Spleen (tissue), 7 donors: ENCODE results near the gene PHLDB2.

ENCODE experiments used
- POLR2A ChIP-seq, 3 donors: fragments of 450-650 bp; IDR thresholded peaks; one replicate each; pipeline ENCODE4 v1.5.1; 2017; ENCODE audit warnings: antibody characterized with exemption in 3 of 3, mild to moderate bottlenecking in 1 of 3
- POLR2AphosphoS5 ChIP-seq, 3 donors: sonication (generic); formaldehyde crosslinking; IDR thresholded peaks; one replicate each; pipeline ENCODE4 v1.5.1; 2017; ENCODE audit warnings: antibody characterized with exemption in 3 of 3
- TF ChIP-seq, protein P1 (sequence below), 11 experiments: fragments of 200-600 bp in 7 of 11; fragments of 450-650 bp in 4 of 11; sonication (generic) in 4 of 11; IDR thresholded peaks in 8 of 11; conservative IDR thresholded peaks in 3 of 11; 1 replicate in 7 of 11; 2 replicates in 4 of 11; pipeline versions ENCODE4 v1.4.0 to v1.8.0; 2016 to 2021; ENCODE audit warnings: antibody characterized with exemption in 11 of 11, inconsistent platforms in 4 of 11, mild to moderate bottlenecking in 1 of 11
- donor health status: DM: no; HTN: no; CAD: no; lungs with moderate emphysema.
- donor health status: DM: no; HTN: no; CAD: no.
- donor health status: DM: no; HTN: no; CAD: no.

DNA sequence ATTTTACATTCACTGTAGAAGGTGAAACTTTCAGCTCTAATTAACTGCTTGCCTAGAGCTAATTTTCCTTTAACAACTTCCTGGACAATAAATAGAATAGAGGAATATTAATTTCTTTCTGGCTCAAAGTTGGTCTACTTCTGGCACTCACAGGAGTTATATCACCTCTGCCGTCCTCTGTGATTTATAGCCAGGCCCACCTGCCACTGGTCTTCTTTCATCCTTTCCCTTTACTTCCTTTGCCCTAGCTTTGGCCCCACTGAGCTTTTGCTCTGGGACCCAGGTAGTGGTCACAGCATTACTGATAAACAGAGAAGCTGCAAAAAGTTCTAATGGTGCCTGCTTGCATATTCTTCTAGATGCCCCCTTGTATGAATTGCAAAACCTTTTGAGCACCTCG is 70.4 kb downstream of the PHLDB2 start:
- TF ChIP-seq, protein P1, sequence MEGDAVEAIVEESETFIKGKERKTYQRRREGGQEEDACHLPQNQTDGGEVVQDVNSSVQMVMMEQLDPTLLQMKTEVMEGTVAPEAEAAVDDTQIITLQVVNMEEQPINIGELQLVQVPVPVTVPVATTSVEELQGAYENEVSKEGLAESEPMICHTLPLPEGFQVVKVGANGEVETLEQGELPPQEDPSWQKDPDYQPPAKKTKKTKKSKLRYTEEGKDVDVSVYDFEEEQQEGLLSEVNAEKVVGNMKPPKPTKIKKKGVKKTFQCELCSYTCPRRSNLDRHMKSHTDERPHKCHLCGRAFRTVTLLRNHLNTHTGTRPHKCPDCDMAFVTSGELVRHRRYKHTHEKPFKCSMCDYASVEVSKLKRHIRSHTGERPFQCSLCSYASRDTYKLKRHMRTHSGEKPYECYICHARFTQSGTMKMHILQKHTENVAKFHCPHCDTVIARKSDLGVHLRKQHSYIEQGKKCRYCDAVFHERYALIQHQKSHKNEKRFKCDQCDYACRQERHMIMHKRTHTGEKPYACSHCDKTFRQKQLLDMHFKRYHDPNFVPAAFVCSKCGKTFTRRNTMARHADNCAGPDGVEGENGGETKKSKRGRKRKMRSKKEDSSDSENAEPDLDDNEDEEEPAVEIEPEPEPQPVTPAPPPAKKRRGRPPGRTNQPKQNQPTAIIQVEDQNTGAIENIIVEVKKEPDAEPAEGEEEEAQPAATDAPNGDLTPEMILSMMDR (IDR thresholded peaks at IDR 0.05 in 8 of 11, conservative IDR thresholded peaks at IDR 0.05 in 3 of 11): no peak
- no peak for TF ChIP-seq POLR2A (IDR thresholded peaks at IDR 0.05)
- no peak for TF ChIP-seq POLR2AphosphoS5 (IDR thresholded peaks at IDR 0.05)
